Mucosa of gallbladder (tissue), 1 donor: ENCODE data around the gene CYBC1. TPM values are rescaled to one million over a fixed set of nuclear protein-coding genes. Genes with fewer than 3 reads are reported as not detected.
A peak's percentile ranks its signal among the peaks of the same experiment; 100 is the strongest.
"Not testable (repeated sequence)": the region's sequence is repeated elsewhere in the genome, so short reads cannot be mapped to it uniquely, and the experiment has no call there.

Source experiments
- DNase-seq: peaks from one replicate; pipeline ENCODE4 v3.0.0-alpha.2; 2020; ENCODE audit warnings: low spot score
- total RNA-seq: library from RNA; stranded (reverse); gene quantifications from one replicate; pipeline ENCODE4 v1.2.1, GENCODE V29; 2021
- donor health status: DM: no; HTN: no; CAD: no.

CYBC1 gene
- total RNA-seq, 1 donor from 2014 or later: 114 TPM

GRCh38 chr17:82477934-82478333 is 27.4 kb upstream of the CYBC1 start:
- DNase-seq: no peak

DNA sequence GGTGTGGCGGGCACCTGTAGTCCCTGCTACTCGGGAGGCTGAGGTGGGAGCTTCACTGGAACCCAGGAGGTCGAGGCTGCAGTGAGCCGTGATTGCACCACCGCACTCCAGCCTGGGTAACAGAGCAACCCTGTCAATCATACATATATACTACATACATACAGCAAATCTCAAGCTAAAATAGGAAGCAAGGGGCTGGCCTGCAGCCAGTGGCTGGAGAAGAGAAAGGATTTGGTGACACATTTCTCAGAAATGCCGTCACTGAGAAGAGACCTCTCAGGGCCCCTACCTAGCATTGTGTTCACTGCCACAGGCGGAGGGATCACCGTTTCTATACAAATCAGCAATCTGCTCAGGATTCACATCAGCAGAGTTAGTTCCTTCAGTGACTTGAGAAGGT is 24.9 kb upstream of the CYBC1 start:
- DNase-seq: no peak

- DNase-seq: no peak
These were observed 23.9 kb upstream of the CYBC1 start for GRCh38 chr17:82474223-82475010.

GRCh38 chr17:82470065-82470464 is 19.5 kb upstream of the CYBC1 start:
- DNase-seq: no peak

DNA sequence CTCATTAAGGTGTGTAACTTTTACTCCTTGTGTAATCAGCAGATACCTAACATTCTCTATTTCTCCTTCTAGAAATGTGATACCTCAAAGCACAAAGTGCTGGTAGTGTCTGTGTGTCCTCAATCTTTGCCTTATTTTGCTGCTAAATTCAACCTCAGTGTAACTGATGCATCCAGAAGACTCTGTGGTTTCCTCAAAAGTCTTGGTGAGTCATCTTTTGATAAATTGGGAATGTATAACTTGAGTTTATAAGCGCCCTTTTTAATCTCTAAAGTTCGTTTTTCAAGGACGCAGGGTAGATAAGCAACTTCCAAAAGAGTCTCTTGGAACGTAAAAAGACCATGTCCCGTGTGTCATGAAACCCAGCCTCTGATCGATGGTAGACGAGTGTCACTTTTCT is 18.1 kb upstream of the CYBC1 start:
- no peak for DNase-seq

- DNase-seq: no peak
These were observed 14.6 kb upstream of the CYBC1 start for GRCh38 chr17:82465023-82465603.

GRCh38 chr17:82464567-82464929 is 14.0 kb upstream of the CYBC1 start:
- no peak for DNase-seq

DNA sequence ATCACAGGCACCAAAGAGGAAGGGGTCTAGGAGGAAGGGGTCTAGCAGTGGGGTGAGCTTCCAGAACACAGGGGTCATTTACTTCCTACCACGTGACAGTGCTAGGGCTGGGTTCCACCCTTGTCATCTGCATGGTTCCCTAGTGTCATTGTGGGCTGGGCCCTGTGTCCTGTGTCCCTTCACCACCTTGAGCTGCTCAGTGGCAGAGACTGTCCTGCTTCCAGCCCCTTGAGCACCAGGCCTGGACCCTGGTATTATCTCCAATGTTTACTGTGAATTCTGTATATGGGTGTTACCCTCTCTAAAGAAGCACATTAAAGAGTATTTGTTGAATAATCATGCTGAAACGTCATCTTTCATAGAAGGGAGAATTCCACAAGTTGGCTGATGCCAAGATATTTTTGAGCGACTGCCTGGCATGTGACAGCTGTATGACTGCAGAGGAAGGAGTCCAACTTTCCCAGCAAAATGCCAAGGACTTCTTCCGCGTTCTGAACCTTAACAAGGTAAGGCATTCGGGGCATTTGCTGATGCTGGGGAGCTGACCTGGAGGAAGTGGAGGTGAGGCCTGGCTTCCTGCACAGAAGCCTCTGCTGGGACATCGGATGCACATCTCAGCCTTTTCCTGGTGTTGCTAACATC is 13.5 kb upstream of the CYBC1 start:
- DNase-seq: no peak

DNA sequence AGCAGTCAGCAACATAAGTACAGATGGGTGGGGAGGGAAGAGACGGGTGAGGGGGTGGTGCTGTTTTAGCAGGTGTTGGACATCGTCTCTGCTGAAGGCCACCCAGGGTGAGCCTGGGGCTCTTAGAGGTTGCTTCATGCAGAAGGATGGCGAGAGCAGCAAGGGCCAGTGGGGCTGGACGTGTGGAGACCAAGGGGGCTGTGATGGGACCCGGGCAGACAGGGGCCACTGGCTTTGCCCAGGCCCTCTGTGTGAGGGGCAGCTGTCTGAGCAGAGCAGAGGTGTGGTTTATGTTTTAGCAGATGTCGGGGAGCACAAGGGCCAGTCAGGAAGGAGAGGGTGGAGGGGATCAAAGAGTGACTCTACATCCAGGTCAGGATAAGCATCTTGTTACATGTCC is 12.8 kb upstream of the CYBC1 start:
- no peak for DNase-seq

DNA sequence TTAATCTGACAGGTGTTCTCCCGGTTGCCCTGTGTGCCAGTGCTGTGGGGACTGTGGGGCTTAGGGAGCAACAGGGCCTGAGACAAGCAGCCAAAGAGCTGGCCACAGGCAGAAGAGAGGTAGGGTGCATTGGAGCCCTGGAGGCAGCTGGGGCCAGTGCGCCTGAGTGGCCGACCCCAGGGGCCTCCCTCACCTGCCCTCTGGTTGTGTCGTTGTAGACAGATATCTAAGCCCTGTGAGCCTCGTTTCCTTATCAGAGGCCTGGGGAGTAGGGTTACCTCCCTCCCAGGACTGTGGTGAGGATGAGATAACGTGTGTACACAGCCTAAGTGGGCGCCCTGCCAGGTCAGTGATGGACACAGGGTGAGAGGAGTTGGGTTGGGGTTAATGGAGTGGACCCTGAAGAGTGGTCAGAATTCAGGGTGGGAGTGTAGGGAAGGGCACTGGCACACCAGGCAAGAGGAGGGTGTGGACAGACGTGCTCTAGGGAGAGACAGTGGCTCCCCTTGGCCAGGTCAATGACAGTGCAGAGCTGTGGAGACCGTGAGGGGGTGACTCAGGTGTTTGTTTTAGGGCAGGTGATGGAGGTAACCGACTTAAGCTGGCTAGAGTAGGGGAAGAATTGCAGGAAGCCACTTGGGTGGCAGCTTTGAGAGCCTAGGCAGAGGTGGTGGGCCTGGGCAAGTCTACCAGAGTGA is 11.4 kb upstream of the CYBC1 start:
- DNase-seq: no peak

- not testable (repeated sequence) for DNase-seq
These were observed 9.4 kb upstream of the CYBC1 start for GRCh38 chr17:82459936-82460335.

- DNase-seq: no peak
These were observed 8.4 kb upstream of the CYBC1 start for GRCh38 chr17:82458885-82459424.

GRCh38 chr17:82458179-82458884 is 7.8 kb upstream of the CYBC1 start, which contains the start of gene NARF:
TSS of gene NARF (plus strand) at chr17:82458741. CDS start at chr17:82458804, 63 bp downstream.
- peak; percentile 98 for DNase-seq

- DNase-seq: no peak
These were observed 7.3 kb upstream of the CYBC1 start for GRCh38 chr17:82457929-82458178.

DNA sequence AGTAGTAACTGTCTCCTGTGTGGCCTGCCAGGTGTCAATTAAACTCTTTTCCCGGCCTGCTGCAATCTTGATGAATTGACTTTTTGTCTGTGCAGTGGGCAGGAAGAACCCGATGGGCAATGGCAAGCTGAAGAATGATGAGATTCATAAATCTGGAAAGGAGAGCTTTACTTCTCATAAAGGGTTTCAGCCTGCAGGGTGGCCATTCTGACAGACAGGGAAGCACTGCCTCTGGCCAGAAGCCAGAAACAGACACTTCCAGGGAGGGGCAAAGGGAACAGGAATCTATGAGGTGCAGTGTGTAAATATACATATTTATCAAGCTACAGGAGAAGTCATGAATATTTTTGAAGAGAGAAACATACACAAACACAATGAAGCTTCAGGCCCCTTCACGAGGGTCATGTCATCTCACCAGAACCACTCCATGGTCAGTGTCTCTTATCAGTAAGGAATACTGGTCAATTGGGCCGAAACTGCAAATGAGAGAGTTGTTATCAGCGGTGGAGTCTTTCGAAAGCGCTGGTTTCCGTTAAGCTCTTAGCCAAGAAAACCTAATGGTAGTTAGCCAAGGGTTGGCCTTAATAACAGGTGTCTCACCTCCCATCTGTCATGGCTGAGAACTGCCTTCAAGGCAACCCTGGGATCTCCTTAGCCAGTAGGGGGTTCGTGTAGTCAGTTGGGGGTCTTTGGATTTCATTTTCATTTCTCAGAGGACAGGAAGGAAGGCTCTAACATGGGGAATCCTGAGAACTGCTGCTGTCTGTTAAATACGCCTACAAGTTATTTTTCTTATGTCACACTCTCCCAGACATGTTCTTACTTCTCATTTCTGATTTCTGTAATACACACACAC is 6.7 kb upstream of the CYBC1 start:
- no peak for DNase-seq

- not testable (repeated sequence) for DNase-seq
These were observed 3.2 kb upstream of the CYBC1 start for GRCh38 chr17:82453706-82454105.

DNA sequence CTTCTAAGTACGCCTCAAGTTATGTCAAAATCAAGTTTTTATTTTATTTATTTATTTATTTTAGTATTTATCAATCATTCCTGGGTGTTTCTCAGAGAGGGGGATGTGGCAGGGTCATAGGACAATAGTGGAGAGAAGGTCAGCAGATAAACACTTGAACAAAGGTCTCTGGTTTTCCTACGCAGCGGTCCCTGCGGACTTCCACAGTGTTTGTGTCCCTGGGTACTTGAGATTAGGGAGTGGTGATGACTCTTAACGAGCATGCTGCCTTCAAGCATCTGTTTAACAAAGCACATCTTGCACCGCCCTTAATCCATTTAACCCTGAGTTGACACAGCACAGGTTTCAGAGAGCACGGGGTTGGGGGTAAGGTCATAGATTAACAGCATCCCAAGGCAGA is 2.6 kb upstream of the CYBC1 start:
- not testable (repeated sequence) for DNase-seq

DNA sequence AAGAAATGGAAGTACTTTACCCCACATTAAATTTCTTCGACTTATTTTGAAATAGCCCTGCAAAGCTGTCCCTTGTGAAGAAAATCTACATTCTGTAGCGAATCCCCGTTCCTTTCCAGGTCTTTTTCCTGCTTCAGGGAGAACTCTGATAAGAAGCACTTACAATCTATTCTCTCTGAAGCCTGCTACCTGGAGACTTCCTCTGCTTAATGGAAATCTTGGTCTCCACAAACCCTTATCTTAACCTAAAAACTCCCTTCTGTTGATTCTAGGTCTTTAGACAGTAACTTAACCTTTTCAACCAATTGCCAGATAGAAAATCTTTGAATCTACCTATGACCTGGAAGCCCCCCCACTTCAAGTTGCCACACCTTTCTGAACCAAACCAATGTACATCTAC is 1.6 kb upstream of the CYBC1 start:
- DNase-seq: no peak

DNA sequence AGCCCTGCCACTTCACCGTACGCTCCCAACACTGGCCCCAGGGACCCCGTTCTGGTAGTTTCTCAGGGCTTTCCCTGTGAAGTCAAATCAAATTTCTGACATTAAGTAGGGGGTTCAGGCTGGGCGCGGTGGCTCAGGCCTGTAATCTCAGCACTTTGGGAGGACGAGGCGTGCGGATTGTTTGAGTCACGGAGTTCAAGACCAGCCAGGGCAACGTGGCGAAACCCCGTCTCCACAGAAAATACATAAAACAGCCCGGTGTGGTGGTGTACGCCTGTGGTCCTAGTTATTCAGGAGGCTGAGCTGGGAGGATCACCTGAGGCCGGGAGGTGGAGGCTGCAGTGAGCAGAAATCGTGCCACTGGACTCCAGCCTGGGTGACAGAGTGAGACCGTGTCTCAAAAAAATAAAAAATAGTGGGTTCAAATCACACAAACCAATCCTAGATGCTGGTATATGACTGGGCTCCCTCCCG is 632 bp downstream of the CYBC1 start:
- no peak for DNase-seq

- no peak for DNase-seq
These were observed 1.2 kb downstream of the CYBC1 start for GRCh38 chr17:82449131-82449882.
